GM12865 (cell line): Measurements from ENCODE around the gene C3orf33.

Source experiments
- DNase-seq: peaks from one replicate; pipeline ENCODE4 v3.0.0; 2010; ENCODE audit warnings: low read depth
- H3K4me3 ChIP-seq: 2 replicates; pipeline ENCODE4 v1.5.1; 2011; ENCODE audit warnings: mild to moderate bottlenecking, low read depth, low read length, control low read depth
- TF ChIP-seq, protein P1 (sequence below): IDR thresholded peaks from 2 replicates; pipeline ENCODE4 v1.5.1; 2011; ENCODE audit warnings: low read length, control low read depth, low read depth, inconsistent platforms; ENCODE audit not compliant: insufficient read depth; ENCODE audit errors: missing control alignments

Gene C3orf33

DNA sequence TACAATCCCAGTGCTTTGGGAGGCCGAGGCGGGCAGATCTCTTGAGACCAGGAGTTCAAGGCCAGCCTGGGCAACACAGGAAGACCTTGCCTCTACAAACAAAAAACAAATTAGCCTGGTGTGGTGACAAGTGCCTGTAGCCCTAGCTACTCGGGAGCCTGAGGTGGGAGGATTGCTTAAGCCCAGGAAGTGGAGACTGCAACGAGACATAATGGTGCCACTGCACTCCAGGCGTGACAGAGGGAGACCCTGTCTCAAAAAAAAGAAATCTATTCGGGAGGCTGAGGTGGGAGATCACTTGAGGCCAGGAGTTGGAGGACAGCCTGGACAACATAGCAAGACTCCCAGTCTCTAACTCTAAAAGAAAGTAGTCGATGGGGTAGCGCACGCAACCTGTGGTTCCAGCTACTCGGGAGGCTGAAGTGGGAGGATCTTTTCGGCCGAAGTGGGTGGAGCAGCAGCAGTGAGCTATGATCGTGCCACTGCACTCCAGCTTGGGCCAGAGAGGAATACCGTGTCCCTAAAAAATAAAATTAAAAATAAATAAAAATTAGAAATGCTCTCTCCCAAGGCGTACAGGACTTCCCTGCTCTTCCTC, 775 bp downstream of the C3orf33 start:
- DNase-seq: no peak
- TF ChIP-seq, protein P1, sequence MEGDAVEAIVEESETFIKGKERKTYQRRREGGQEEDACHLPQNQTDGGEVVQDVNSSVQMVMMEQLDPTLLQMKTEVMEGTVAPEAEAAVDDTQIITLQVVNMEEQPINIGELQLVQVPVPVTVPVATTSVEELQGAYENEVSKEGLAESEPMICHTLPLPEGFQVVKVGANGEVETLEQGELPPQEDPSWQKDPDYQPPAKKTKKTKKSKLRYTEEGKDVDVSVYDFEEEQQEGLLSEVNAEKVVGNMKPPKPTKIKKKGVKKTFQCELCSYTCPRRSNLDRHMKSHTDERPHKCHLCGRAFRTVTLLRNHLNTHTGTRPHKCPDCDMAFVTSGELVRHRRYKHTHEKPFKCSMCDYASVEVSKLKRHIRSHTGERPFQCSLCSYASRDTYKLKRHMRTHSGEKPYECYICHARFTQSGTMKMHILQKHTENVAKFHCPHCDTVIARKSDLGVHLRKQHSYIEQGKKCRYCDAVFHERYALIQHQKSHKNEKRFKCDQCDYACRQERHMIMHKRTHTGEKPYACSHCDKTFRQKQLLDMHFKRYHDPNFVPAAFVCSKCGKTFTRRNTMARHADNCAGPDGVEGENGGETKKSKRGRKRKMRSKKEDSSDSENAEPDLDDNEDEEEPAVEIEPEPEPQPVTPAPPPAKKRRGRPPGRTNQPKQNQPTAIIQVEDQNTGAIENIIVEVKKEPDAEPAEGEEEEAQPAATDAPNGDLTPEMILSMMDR: no peak
- peak overlapping the region; percentile 73 for H3K4me3 ChIP-seq

DNA sequence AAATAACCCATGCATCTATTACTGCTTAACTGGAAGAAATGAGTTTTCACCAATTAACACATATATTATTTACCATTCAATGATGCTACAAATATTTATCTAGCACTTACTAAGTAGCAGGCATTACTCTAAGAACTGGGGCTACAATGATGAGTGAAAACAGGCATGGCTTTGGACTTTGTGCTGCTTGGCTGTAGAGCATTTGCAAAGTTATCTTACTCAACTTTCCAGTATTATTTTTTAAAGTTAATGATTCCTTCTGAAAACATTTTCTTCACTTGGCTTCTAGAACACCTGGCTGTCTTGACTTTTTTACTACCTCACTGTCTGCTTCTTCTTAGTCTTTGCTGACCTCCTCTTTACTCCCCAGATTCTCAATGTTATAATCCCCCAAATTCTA, 1.8 kb downstream of the C3orf33 start:
- DNase-seq: no peak
- no peak overlapping the region for H3K4me3 ChIP-seq
- TF ChIP-seq, protein P1: no peak

DNA sequence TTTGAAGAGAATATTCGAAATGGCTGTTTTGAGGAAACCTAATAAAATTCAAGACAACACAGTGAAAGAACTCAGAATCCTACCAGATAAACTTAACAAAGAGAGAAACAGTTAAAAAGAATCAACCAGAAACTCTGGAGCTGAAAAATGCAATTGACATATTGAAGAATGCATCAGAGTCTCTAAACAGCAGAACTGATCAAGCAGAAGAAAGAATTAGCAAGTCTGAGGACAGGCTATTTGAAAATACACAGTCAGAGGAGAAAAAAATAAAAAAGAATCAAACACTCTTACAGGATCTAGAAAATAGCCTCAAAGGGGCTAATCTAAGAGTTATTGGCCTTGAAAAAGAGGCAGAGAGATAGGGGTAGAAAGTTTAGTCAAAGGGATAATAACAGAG, 13.5 kb downstream of the C3orf33 start:
- no peak for DNase-seq
- TF ChIP-seq, protein P1: no peak

DNA sequence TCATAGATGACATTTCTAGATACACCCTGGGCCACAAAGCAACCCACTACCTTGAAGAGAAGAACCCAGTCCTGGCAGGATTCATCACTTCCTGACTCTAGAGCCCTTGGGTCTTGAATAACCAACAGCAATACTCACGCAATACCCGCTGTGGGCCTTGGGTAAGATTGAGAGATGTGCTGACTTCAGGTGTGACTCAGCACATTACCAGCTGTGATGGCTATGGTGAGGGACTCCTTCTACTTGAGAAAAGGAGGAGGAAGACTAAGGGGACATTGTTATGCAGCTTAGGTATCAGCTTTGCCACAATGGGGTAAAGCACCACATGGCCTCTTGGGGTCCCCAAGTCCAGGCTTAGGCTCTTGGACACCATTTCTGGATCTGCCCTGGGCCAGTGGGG, 14.9 kb downstream of the C3orf33 start:
- peak; percentile 10 for DNase-seq
- no peak overlapping the region for H3K4me3 ChIP-seq
- TF ChIP-seq, protein P1: no peak

More for the DNA sequence above, 13.5 kb downstream of the C3orf33 start:
- no peak overlapping the region for H3K4me3 ChIP-seq

DNA sequence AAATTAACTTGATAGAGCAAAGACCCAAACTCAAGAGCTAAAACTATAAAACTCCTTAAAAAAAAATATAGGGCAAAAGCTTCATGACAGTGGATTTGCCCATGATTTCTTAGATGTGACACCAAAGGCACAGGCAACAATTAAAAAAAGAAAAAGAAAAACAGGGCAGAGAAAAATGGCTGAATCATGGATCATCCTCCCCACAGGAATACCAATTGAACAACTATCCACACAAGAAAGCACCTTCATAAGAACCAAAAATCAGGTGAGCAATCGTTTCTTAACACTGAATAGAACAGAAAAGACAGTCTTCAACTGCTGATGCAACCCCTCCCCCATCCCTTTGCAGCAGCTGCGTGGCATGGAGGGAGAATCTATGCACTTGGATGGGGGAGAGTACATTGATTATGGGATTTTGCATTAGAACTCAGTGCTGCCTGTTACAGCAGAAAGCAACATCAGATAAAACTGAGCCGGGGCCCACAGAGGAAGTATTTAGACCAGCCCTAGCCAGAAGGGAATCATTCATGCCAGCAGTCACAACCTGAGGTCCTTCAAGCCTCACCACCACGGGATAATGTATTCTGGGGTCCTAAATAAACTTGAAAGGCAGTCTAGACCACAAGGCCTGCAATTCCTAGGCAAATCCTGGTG, 15.7 kb downstream of the C3orf33 start:
- no peak overlapping the region for H3K4me3 ChIP-seq
- TF ChIP-seq, protein P1: no peak
- DNase-seq: no peak

DNA sequence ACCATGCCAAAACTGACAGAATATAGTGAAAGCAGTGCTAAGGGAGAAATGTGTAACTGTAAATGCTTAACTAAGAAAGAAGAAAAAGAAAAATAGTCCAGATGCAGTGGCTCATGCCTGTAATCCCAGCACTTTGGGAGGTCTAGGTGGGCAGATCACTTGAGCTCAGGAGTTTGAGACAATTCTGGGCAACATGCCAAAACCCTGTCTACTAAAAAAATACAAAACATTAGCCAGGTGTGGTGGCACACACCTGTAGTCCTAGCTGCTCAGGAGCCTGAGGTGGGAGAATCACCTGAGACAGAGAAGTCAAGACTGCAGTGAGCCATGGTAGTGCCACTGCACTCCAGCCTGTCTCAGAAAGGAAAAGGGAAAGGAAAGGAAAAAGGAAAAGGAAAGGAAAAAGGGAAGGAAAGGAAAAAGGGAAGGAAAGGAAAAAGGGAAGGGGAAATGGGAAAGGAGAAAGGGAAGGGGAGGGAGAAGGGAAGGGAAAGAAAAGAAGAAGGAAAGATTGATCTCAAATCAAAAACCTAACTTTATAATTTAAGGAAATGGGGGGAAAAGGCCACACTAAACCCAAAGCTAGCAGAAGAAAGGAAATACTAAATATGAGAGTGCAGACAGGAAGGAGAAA, 20.3 kb downstream of the C3orf33 start:
- DNase-seq: no peak
- TF ChIP-seq, protein P1: no peak
- H3K4me3 ChIP-seq: no peak overlapping the region

DNA sequence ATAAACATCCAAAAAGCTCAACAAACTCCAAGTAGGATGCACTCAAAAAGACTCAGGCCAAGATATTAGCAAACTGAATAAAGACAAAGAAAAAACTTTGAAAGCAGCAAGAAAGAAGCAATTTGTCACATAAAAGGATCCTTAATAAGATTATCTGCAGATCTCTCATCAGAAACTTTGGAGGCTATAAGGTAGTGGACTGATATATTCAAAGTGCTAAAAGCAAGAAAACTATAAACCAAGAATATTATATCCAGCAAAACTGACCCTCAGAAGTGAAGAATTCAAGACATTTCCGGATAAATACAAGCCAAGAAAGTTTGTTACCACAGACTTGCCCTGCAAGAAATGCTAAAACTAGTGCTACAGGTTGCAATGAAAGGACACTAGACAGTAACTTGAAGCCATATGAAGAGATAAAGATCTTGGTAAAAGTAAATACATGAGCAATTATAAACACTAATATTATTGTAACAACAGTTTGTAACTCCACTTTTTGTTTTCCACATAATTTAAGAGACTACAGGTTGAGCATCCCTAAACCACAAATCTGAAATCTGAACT, 23.6 kb downstream of the C3orf33 start:
- DNase-seq: no peak
- no peak overlapping the region for H3K4me3 ChIP-seq
- TF ChIP-seq, protein P1: no peak
